Cardiac muscle cell (in vitro differentiated cells and primary cell): ENCODE results near the gene ATP5F1E. TPM values are rescaled to one million over a fixed set of nuclear protein-coding genes. Genes with fewer than 3 reads are reported as not detected.
"Not testable (repeated sequence)": the region's sequence is repeated elsewhere in the genome, so short reads cannot be mapped to it uniquely, and the experiment has no call there.

Experiments used
- DNase-seq, 2 donors: peaks; one replicate each; pipeline versions ENCODE4 v3.0.0 to v3.0.0-alpha.2; 2010 to 2017; ENCODE audit warnings: low read depth in 1 of 2, low spot score in 1 of 2
- H3K27ac ChIP-seq: fragments of 200-600 bp; sonication (generic); 2 replicates; pipeline ENCODE4 v1.5.1; 2016
- H3K27me3 ChIP-seq: fragments of 200-600 bp; sonication (generic); 2 replicates; pipeline ENCODE4 v1.6.0; 2016; ENCODE audit warnings: control low read depth
- H3K36me3 ChIP-seq: fragments of 200-600 bp; sonication (generic); 2 replicates; pipeline ENCODE4 v1.5.1; 2016; ENCODE audit warnings: control low read depth
- H3K4me1 ChIP-seq: fragments of 200-600 bp; sonication (generic); 2 replicates; pipeline ENCODE4 v1.8.1; 2017; ENCODE audit warnings: low read depth, mild to moderate bottlenecking, mixed run types
- H3K4me3 ChIP-seq: fragments of 200-600 bp; sonication (generic); 2 replicates; pipeline ENCODE4 v1.5.1; 2016; ENCODE audit warnings: mild to moderate bottlenecking
- H3K9me3 ChIP-seq: fragments of 200-600 bp; sonication (generic); 2 replicates; pipeline ENCODE4 v1.5.1; 2017; ENCODE audit warnings: low read depth, mild to moderate bottlenecking, control low read depth
- polyA plus RNA-seq: library from polyadenylated mRNA; unstranded; fragments of >200 nt; fragmentation: Nextera tagmentation; extraction: Ambion mirVana; gene quantifications from 2 replicates; pipeline ENCODE4 v1.2.1, GENCODE V29; 2016
- total RNA-seq: library from RNA; depleted of rRNA; stranded (reverse); fragments of >200 nt; gene quantifications from 2 replicates; pipeline ENCODE4 v1.2.3, GENCODE V29; 2016
- TF ChIP-seq, protein P1 (sequence below): IDR thresholded peaks from 2 replicates; pipeline ENCODE4 v1.5.1; 2012; ENCODE audit warnings: low read depth, mild to moderate bottlenecking, low read length

ATP5F1E gene
- total and polyA plus RNA-seq, 2 experiments from 2014 or later = 17.9 to 281 TPM

GRCh38 chr20:58985656-58986055, 46.5 kb downstream of the ATP5F1E start:
- Histone ChIP-seq H3K27ac (no peak overlapping the region), H3K36me3 (peaks cover 40% of the 10 kb centered on the region), H3K27me3 (no peaks in the 10 kb centered on the region), H3K9me3 (no peaks in the 10 kb centered on the region), H3K4me1 (peaks cover 8% of the 10 kb centered on the region), H3K4me3 (no peak overlapping the region)
- peak in 1 of 2 donors; percentile 61 for DNase-seq
- TF ChIP-seq, protein P1, sequence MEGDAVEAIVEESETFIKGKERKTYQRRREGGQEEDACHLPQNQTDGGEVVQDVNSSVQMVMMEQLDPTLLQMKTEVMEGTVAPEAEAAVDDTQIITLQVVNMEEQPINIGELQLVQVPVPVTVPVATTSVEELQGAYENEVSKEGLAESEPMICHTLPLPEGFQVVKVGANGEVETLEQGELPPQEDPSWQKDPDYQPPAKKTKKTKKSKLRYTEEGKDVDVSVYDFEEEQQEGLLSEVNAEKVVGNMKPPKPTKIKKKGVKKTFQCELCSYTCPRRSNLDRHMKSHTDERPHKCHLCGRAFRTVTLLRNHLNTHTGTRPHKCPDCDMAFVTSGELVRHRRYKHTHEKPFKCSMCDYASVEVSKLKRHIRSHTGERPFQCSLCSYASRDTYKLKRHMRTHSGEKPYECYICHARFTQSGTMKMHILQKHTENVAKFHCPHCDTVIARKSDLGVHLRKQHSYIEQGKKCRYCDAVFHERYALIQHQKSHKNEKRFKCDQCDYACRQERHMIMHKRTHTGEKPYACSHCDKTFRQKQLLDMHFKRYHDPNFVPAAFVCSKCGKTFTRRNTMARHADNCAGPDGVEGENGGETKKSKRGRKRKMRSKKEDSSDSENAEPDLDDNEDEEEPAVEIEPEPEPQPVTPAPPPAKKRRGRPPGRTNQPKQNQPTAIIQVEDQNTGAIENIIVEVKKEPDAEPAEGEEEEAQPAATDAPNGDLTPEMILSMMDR = no peak

DNA sequence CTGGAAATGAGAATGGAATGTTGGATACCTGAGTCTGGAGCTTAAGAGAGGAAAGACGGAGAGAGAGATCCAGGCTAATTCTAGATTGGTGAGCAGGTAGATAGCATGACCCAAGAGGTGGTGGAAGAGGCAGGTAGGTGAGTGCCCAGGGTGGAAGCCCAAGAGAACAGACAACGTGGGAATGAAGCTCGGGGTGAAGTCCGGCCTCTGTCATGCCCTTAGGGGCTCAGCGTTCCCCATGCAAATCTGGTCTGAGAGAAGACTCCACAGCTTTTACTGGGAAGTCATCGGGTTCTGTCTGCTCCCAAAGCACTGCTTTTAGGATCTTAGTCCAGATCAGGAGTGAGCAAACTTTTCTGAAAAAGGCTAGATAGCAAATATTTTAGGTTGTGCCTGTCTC, 47.4 kb downstream of the ATP5F1E start:
- peaks cover 8% of the 10 kb centered on the region for H3K4me1 ChIP-seq

DNA sequence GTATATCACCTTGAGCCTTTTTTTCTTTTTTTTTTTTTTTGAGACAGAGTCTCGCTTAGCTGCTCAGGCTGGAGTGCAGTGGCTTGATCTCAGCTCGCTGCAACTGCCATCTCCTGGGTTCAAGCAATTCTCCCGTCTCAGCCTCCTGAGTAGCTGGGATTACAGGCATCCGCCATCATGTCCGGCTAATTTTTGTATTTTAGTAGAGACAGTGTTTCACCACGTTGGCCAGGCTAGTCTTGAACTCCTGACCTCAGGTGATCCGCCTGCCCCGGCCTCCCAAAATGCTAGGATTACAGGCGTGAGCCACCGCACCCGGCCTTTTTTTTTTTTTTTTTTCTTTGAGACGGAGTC, 49.0 kb downstream of the ATP5F1E start:
- H3K9me3 ChIP-seq, DNase-seq, H3K27me3 ChIP-seq, H3K27ac ChIP-seq, H3K4me3 ChIP-seq, H3K4me1 ChIP-seq: not testable (repeated sequence)
- H3K36me3 ChIP-seq = peaks cover 15% of the 10 kb centered on the region

More for the DNA sequence above, 47.4 kb downstream of the ATP5F1E start:
- Histone ChIP-seq H3K9me3 (no peaks in the 10 kb centered on the region), H3K36me3 (peaks cover 31% of the 10 kb centered on the region), H3K27me3 (no peaks in the 10 kb centered on the region), H3K4me3 (no peak overlapping the region), H3K27ac (peak overlapping the region; percentile 54)
- TF ChIP-seq, protein P1 = no peak
- no peak for DNase-seq

DNA sequence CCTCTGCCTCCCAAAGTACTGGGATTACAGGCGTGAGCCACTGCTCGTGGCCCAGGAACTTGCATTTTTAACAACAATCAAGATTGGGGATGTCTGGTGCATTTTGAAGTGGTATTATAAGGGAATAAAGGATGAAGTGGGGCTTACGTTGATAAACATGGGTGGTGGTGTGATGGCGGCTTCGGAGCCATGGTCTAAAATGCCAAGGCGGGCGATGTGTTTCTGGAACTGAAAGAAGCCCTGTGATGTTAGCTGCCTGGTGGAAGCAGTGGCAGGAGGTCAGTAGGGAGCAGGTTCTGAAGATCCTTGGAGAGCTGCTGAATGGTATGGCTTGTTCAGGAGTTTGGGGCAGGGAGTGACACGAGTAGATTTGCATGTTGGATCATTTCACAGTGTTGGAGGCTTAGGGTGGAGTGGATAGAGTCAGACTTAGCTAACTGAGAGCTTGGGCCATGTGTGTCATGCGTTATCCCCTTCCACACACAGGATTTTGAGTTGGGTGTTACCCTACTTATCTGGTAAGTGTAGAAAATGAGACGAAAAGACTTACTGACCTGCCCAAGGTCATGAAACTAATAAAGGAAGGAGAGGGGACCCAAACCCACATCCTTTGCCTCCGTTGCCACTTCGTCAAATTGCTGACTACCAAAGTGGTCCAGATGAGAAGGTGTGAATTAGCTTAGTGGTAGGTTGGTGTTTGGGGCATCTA, 49.6 kb downstream of the ATP5F1E start:
- H3K4me1 ChIP-seq = peaks cover 8% of the 10 kb centered on the region
- peak overlapping the region; percentile 92 for H3K4me3 ChIP-seq
- H3K9me3 ChIP-seq = no peaks in the 10 kb centered on the region
- peak overlapping the region; percentile 34 for H3K27ac ChIP-seq
- peaks cover 10% of the 10 kb centered on the region for H3K36me3 ChIP-seq
- no peaks in the 10 kb centered on the region for H3K27me3 ChIP-seq
- TF ChIP-seq, protein P1 = no peak
- DNase-seq = no peak

GRCh38 chr20:58981628-58982364, 50.3 kb downstream of the ATP5F1E start:
- Histone ChIP-seq H3K27me3 (no peaks in the 10 kb centered on the region), H3K27ac (peak overlapping the region; percentile 87), H3K36me3 (peaks cover 2% of the 10 kb centered on the region), H3K9me3 (no peaks in the 10 kb centered on the region), H3K4me1 (peaks cover 8% of the 10 kb centered on the region), H3K4me3 (peak overlapping the region; percentile 92)
- DNase-seq = no peak
- TF ChIP-seq, protein P1 = no peak
